Measurements from ENCODE around the gene KCNE3. TPM values are rescaled to one million over a fixed set of nuclear protein-coding genes. Genes with fewer than 3 reads are reported as not detected.

KCNE3 gene
- total and polyA plus RNA-seq, 9 of the 15 experiments (the other 6 are each of a cell fraction or from before 2014, with no cell fraction given): 1.6 to 8.7 (median 6.2) TPM

GRCh38 chr11:74452366-74452765, 15.0 kb downstream of the KCNE3 start:
- no peak overlapping the region for H3K27ac ChIP-seq (ENCODE audit: extremely low read depth, low read depth, low read length)
- TF ChIP-seq ZSCAN29 (IDR thresholded peaks at IDR 0.05): no peak
- no peak for TF ChIP-seq NFATC3 (IDR thresholded peaks at IDR 0.05)
- H4K20me1 ChIP-seq (replicated peaks; ENCODE audit: control insufficient read depth, insufficient read depth, low read length): no peaks in the 10 kb centered on the region
- ATAC-seq (no peak), DNase-seq (ENCODE audit: extremely low read depth in 1 of 4, low spot score in 3 of 4) (no peak), FAIRE-seq (no peak)
- peaks cover 0 to 5% of the 10 kb centered on the region in 2 experiments; a peak in 3 of 5 replicates for H3K4me1 ChIP-seq (replicated peaks in 1 of 2; ENCODE audit: control insufficient read depth in 2 of 2, insufficient read depth in 2 of 2, low read length in 2 of 2)
- H3K4me3 ChIP-seq: no peak overlapping the region
- H3K27me3 ChIP-seq (ENCODE audit: control insufficient read depth in 2 of 2, insufficient read depth in 2 of 2, low read length in 2 of 2): no peaks in the 10 kb centered on the region; a peak in 2 of 5 replicates
- 0% methylated on average over 3 of the region's 3 CpGs for WGBS (ENCODE audit: insufficient coverage, low coverage, missing lambda C conversion rate)
- no TSS peak for BruUV-seq (replicated peaks)
- no peak overlapping the region for H2AFZ ChIP-seq (ENCODE audit: low read depth, low read length)
- peaks cover 2% of the 10 kb centered on the region; the same call in 1 of the 3 replicates for H3K36me3 ChIP-seq (ENCODE audit: control insufficient read depth, insufficient read depth, low read length)
- no peak overlapping the region for H3K9ac ChIP-seq (ENCODE audit: insufficient read depth in 1 of 2, low read depth in 2 of 2, low read length in 2 of 2)
- H3K9me3 ChIP-seq (replicated peaks; ENCODE audit: control insufficient read depth, insufficient read depth, low read depth, low read length): no peaks in the 10 kb centered on the region
- H3K4me2 ChIP-seq (ENCODE audit: insufficient read depth, low read length): no peak overlapping the region
- CTCF ChIA-PET (ENCODE audit: low intra/inter-chr PET ratio): interaction anchor here (0.5 to 4.7 kb wide), 3 partner anchors 10 to 288 kb away, joined by 3 to 43 read pairs (median 4); no protein-coding TSS in a partner anchor
- no peaks in the 10 kb centered on the region for H3K79me2 ChIP-seq (ENCODE audit: control insufficient read depth, insufficient read depth, low read length)
- intact Hi-C loops (cut with micrococcal nuclease): loop anchor here (5.0 to 10.0 kb wide), 2 partner anchors 35 to 282 kb away; partner anchors contain the start of gene CHRDL2
- in situ Hi-C loops (cut with MboI): loop anchor here (10.0 kb wide), 1 partner anchor 488 kb away; no protein-coding TSS in a partner anchor
- POLR2A ChIA-PET: interaction anchor here (0.9 to 2.0 kb wide), 2 partner anchors 119 to 470 kb away, joined by 3 to 6 read pairs; no protein-coding TSS in a partner anchor
- H3K9me1 ChIP-seq (ENCODE audit: control insufficient read depth, insufficient read depth, low read length): no peaks in the 10 kb centered on the region

GRCh38 chr11:74450318-74450717, 17.0 kb downstream of the KCNE3 start:
- POLR2A ChIA-PET: interaction anchor here (0.8 to 2.2 kb wide), 6 partner anchors 11 to 196 kb away, joined by 3 to 8 read pairs (median 4); partner anchors contain the start of gene PGM2L1
- ATAC-seq (no peak), DNase-seq (ENCODE audit: extremely low read depth in 1 of 4, low spot score in 3 of 4) (no peak), FAIRE-seq (no peak)
- Histone ChIP-seq H2AFZ (ENCODE audit: low read depth, low read length) (no peak overlapping the region), H4K20me1 (replicated peaks; ENCODE audit: control insufficient read depth, insufficient read depth, low read length) (no peaks in the 10 kb centered on the region), H3K9ac (ENCODE audit: insufficient read depth in 1 of 2, low read depth in 2 of 2, low read length in 2 of 2) (no peak overlapping the region), H3K4me1 (replicated peaks in 1 of 2; ENCODE audit: control insufficient read depth in 2 of 2, insufficient read depth in 2 of 2, low read length in 2 of 2) (no peaks in the 10 kb centered on the region; a peak in 2 of 5 replicates), H3K4me2 (ENCODE audit: insufficient read depth, low read length) (no peak overlapping the region), H3K79me2 (ENCODE audit: control insufficient read depth, insufficient read depth, low read length) (no peaks in the 10 kb centered on the region), H3K9me1 (ENCODE audit: control insufficient read depth, insufficient read depth, low read length) (no peaks in the 10 kb centered on the region), H3K36me3 (ENCODE audit: control insufficient read depth, insufficient read depth, low read length) (no peaks in the 10 kb centered on the region), H3K4me3 (no peak overlapping the region), H3K27ac (ENCODE audit: extremely low read depth, low read depth, low read length) (no peak overlapping the region), H3K27me3 (ENCODE audit: control insufficient read depth in 2 of 2, insufficient read depth in 2 of 2, low read length in 2 of 2) (no peaks in the 10 kb centered on the region; a peak in 3 of 5 replicates), H3K9me3 (replicated peaks; ENCODE audit: control insufficient read depth, insufficient read depth, low read depth, low read length) (no peaks in the 10 kb centered on the region)
- intact Hi-C loops (cut with micrococcal nuclease) (loop anchor here (5.0 to 10.0 kb wide), 2 partner anchors 37 to 284 kb away; partner anchors contain the start of gene CHRDL2), in situ Hi-C loops (cut with MboI) (loop anchor here (10.0 kb wide), 1 partner anchor 486 kb away; no protein-coding TSS in a partner anchor)
- CTCF ChIA-PET (ENCODE audit: low intra/inter-chr PET ratio): interaction anchor here (0.7 to 2.2 kb wide), 4 partner anchors 61 to 798 kb away, joined by 4 to 15 read pairs (median 5); no protein-coding TSS in a partner anchor
- no TSS peak for BruUV-seq (replicated peaks)
- WGBS (ENCODE audit: insufficient coverage, low coverage, missing lambda C conversion rate): 8% methylated on average over 6 of the region's 6 CpGs
- no peak for TF ChIP-seq GTF3C2 (IDR thresholded peaks at IDR 0.05; ENCODE audit: borderline replicate concordance, extremely low read depth, insufficient read length)
- no peak for TF ChIP-seq BHLHE40 (IDR thresholded peaks at IDR 0.05; ENCODE audit: low read length)
- TF ChIP-seq ZNF583 (CRISPR knock-in tag; IDR thresholded peaks at IDR 0.05): no peak
- TF ChIP-seq VEZF1 (CRISPR knock-in tag; IDR thresholded peaks at IDR 0.05): peak; percentile 59; the same call in 1 of the 2 replicates
- no peak for TF ChIP-seq MNT (conservative IDR thresholded peaks at IDR 0.05)
- no peak for TF ChIP-seq TEAD4 (IDR thresholded peaks at IDR 0.05; ENCODE audit: low read length)
- TF ChIP-seq TEAD4 (CRISPR knock-in tag; IDR thresholded peaks at IDR 0.05; ENCODE audit: borderline replicate concordance): no peak
